HT1080 (cell line): Measurements from ENCODE around the gene CAMTA2. TPM values are rescaled to one million over a fixed set of nuclear protein-coding genes. Genes with fewer than 3 reads are reported as not detected.
A peak's percentile ranks its signal among the peaks of the same experiment; 100 is the strongest.

ENCODE experiments used
- DNase-seq: peaks from one replicate; pipeline ENCODE4 v3.0.0-alpha.2; 2015; ENCODE audit warnings: low read depth
- total RNA-seq: library from RNA; depleted of rRNA; stranded (reverse); fragments of >200 nt; shearing (Covaris generic); gene quantifications from 2 replicates; pipeline ENCODE4 v1.2.3, GENCODE V29; 2014

The CAMTA2 gene
- total RNA-seq, 1 experiment from 2014 or later = 14.3 TPM

DNA sequence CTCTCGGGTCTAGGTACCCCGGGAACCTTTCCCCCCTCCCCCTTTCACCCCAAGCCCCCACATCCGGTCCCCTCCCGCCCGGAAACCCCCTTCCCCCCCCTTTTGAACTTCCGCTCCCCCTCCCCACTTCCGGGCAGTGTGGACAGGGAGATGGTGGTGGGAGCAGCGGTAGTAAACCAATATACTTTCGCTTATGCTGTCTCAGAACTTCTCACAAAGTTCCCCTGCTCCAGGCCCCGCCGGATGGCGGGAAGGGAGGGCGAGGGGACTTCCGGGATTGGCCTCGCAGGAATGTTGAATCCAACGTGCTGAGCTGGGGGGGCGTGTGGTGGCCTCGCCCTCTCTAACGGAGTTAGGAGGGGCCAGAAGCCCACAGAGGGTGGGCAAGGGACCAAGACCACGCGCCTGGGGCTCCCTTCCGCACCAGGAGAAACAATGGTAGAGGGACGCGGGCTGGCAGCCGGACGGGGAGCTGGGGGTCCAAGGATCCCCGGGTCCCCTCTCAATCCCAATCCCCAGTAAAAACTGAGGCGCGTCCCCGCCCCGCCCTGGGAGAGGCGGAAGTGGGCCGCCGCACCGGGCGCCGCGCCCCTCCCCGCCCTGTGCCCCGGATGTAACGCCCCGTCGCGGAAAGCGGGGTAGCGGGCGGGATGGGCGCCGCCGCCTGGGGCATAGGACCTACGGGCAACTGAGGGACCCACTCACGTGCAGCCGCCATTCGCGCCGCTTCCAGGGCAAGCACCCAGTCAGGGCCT, 39.9 kb downstream of the CAMTA2 start:
- peak; percentile 80 for DNase-seq

GRCh38 chr17:4947010-4947410, 40.5 kb downstream of the CAMTA2 start:
- DNase-seq = no peak

DNA sequence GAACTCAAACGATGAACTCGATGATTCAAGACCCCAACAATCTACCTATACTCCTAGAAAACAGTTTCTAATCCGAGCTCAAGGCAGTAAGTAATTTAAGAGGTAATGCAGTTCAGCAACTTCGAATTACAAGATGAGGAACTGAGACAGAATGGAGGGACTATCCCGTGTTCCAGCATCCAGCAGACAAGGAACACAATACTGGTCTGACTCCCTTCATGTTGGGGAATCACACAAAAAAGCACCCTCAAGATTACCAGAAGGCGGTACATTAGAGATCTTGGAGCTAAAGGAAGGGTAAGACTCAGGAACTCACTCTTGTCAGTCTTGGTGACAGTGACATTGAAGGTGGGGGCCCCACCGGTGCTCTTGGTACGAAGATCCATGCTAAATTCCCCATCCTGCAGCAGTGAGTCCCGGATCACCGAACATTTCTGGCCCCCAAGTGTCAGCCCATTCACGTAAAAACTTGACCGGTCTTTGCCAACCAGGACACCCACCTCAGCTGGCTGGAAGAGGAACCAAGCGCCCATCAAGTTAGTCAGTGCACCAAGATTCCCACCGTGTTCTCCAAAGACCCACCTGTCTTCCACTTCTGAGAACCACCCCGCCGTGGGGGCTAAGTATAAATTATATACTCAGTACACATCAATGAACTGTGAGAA, 41.0 kb downstream of the CAMTA2 start:
- DNase-seq = no peak

GRCh38 chr17:4945944-4946280, 41.6 kb downstream of the CAMTA2 start:
- DNase-seq = no peak

GRCh38 chr17:4945176-4945943, 42.1 kb downstream of the CAMTA2 start:
- DNase-seq = peak; percentile 92

DNA sequence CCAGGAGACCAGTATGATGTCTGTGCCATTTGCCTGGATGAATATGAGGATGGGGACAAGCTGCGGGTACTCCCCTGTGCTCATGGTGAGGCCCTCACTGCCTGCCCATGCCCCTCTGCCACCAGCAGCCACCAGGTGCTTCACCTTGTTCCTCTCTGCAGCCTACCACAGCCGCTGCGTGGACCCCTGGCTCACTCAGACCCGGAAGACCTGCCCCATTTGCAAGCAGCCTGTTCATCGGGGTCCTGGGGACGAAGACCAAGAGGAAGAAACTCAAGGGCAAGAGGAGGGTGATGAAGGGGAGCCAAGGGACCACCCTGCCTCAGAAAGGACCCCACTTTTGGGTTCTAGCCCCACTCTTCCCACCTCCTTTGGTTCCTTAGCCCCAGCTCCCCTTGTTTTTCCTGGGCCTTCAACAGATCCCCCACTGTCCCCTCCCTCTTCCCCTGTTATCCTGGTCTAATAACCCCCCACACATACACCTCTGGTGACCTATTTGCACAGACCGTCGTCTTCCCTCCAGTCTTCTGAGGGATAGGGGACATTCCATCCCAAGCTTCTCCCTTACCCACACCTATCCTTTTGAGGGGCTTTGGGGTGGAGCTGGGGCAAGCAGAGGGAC, 42.8 kb downstream of the CAMTA2 start:
- no peak for DNase-seq

DNA sequence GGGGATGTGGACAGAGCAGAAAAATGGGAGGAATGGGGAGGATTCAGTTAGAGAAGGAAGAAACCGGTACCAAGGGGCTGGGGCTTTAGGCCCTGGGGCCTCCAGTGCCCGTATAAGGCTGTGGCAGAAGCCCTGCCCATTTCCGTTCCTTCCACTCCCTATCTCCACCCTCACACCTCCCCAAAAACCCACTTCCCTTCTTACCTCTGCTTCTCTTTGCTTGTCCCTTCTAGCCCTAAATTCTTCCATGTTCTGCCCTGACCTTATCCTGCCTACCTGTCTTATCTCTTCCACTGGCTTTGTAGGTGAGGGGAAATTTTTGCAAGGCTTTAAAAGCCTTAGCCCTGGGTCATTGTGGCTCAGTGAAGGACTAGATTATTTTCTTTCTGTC, 43.3 kb downstream of the CAMTA2 start:
- no peak for DNase-seq

- no peak for DNase-seq
Observed at GRCh38 chr17:4942760-4943508, 44.5 kb downstream of the CAMTA2 start.

DNA sequence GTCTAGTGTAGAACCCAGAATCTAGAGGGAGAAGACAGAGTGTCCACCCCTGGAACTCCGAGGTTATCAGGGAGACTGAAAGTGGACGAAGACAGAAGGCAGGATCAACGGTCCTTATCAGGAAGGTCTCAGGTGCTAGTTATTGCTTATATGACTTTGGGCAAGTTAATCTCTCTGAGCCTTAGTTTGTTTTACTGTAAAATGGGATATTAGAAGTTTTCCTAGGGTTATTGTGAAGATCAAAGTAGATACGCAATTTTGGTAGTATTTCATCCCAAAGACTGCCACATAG, 46.2 kb downstream of the CAMTA2 start:
- DNase-seq = no peak

DNA sequence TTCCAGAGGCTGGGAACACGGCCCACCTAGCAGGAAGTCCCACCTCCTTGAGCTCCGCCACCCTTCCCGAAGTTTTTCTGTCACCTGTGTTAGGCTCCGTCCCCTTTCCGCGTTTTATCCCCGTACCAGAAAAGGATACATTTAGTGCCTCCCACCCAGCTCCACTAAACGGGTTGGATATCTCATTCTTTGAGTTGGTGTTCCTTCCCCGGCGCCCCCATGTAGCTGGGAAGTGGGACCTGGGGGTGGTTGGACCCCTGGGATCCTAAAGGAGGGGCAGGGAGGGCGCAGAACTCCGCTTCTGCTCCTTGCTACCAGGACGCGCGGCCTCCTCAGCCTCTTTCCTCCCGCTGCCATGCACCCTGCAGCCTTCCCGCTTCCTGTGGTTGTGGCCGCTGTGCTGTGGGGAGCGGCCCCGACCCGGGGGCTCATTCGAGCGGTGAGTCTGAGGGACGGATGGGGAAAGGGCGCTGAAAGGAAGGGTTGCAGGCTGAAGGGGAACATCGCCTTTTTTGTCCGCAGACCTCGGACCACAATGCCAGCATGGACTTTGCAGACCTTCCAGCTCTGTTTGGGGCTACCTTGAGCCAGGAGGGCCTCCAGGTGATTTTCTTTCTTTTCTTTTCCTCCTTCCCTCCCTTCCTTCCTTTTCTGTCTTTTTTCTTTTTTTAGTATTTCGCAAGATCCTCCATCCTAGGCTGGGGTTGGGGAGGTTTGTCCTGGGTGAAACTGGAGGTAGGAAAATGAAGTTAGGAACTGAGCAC, 46.7 kb downstream of the CAMTA2 start:
- no peak for DNase-seq

GRCh38 chr17:4939796-4940554, 47.5 kb downstream of the CAMTA2 start, which contains the start of the genes RNF167 and SLC25A11:
Gene RNF167 (plus strand): TSS chr17:4940268. CDS start chr17:4940910, 642 bp downstream.
Gene SLC25A11 (minus strand): TSS chr17:4940046. CDS start chr17:4939910, 136 bp downstream.
- DNase-seq = peak; percentile 99

- DNase-seq = no peak
Observed at GRCh38 chr17:4939546-4939795, 48.0 kb downstream of the CAMTA2 start.

- DNase-seq = no peak
Observed at GRCh38 chr17:4938688-4939545, 48.6 kb downstream of the CAMTA2 start.

GRCh38 chr17:4938069-4938491, 49.4 kb downstream of the CAMTA2 start:
- DNase-seq = no peak

DNA sequence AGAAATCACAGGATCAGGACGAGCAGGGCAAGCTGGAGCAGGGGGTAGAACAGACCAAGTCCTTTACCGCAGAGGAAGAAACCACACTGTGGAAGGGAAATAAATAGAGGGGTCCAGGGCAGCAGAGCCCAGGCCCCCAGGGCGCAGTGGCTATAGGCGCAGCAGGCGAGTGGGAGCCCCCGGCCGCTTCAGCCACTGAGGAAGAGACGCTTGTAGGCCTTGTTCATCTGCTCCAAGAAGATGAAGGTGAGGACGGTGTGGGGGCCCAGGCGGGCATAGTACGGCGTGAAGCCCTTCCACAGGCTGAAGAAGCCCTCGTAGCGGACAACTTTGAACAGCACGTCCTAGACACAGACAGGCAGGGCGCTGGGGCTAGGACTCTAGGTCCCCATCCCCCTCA, 49.9 kb downstream of the CAMTA2 start:
- no peak for DNase-seq

DNA sequence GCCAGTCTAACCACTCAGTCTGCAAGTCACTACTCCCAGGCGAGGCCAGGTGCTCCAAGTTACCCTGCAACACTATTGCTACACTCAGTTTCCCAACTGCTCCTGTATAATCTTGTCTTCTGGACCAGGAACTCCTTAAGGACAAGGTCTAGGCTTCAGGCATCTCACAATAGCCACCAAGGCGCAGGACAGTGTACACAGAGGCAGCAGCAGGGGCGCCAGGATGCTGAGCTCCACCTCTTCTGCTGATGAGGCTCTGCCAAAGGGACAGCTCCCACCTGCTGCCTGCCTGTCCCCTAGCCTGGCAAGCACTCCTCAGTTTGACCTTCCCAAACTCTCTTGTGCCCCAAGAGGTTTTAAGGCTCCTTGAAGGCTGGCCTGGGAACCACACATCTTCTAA, 51.0 kb downstream of the CAMTA2 start:
- DNase-seq = no peak

- no peak for DNase-seq
Observed at GRCh38 chr17:4935650-4936049, 51.8 kb downstream of the CAMTA2 start.

DNA sequence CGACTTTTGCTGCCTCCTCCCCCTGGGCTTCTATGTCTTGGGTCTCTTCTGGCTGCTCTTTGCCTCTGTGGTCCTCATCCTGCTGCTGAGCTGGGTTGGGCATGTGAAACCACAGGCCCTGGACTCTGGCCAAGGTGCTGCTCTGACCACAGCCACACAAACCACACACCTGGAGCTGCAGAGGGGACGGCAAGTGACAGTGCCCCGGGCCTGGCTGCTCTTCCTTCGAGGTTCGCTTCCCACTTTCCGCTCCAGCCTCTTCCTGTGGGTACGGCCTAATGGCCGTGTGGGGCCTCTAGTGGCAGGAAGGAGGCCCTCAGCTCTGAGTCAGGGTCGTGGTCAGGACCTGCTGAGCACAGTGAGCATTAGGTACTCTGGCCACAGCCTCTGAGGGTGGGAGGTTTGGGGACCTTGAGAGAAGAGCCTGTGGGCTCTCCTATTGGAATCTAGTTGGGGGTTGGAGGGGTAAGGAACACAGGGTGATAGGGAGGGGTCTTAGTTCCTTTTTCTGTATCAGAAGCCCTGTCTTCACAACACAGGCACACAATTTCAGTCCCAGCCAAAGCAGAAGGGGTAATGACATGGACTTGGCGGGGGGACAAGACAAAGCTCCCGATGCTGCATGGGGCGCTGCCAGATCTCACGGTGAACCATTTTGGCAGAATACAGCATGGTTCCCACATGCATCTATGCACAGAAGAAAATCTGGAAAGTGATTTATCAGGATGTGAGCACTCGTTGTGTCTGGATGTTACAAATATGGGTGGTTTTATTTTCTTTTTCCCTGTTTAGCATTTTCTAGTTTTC, 53.1 kb downstream of the CAMTA2 start:
- peak; percentile 82 for DNase-seq
